Skeletal muscle tissue (tissue), 4 donors: ENCODE results near the gene SNX27. TPM values are rescaled to one million over a fixed set of nuclear protein-coding genes. Genes with fewer than 3 reads are reported as not detected.

Experiments
- H3K27ac ChIP-seq: one replicate; pipeline ENCODE4 v1.7.0; 2013; ENCODE audit warnings: mild to moderate bottlenecking, low read depth, low read length, inconsistent platforms
- H3K27me3 ChIP-seq, 3 donors: one replicate each; pipeline ENCODE4 v1.7.0; 2013; ENCODE audit warnings: low read length in 3 of 3; ENCODE audit not compliant: control insufficient read depth in 3 of 3, insufficient read depth in 3 of 3
- H3K36me3 ChIP-seq, 3 donors: one replicate each; pipeline ENCODE4 v1.7.0; 2013; ENCODE audit warnings: low read length in 3 of 3; ENCODE audit not compliant: control insufficient read depth in 3 of 3, insufficient read depth in 3 of 3
- H3K4me1 ChIP-seq, 3 donors: one replicate each; pipeline ENCODE4 v1.7.0; 2013; ENCODE audit warnings: low read length in 3 of 3, mild to moderate bottlenecking in 3 of 3; ENCODE audit not compliant: control insufficient read depth in 3 of 3, insufficient read depth in 3 of 3
- H3K4me3 ChIP-seq, 3 donors: one replicate each; pipeline ENCODE4 v1.7.0; 2013; ENCODE audit warnings: low read length in 3 of 3
- H3K9ac ChIP-seq, 3 donors: one replicate each; pipeline ENCODE4 v1.7.0; 2013; ENCODE audit warnings: low read length in 3 of 3, mild to moderate bottlenecking in 3 of 3, moderate library complexity in 2 of 3, low read depth in 1 of 3
- H3K9me3 ChIP-seq, 3 donors: one replicate each; pipeline ENCODE4 v1.7.0; 2013; ENCODE audit warnings: low read length in 3 of 3; ENCODE audit not compliant: control insufficient read depth in 3 of 3
- total RNA-seq: library from RNA; depleted of rRNA; stranded (reverse); fragments of >200 nt; gene quantifications from one replicate; pipeline ENCODE4 v1.2.3, GENCODE V29; 2014
- donor health status: Osteomylitis.

The SNX27 gene
- total RNA-seq, 1 donor from 2014 or later: 36.0 TPM

DNA sequence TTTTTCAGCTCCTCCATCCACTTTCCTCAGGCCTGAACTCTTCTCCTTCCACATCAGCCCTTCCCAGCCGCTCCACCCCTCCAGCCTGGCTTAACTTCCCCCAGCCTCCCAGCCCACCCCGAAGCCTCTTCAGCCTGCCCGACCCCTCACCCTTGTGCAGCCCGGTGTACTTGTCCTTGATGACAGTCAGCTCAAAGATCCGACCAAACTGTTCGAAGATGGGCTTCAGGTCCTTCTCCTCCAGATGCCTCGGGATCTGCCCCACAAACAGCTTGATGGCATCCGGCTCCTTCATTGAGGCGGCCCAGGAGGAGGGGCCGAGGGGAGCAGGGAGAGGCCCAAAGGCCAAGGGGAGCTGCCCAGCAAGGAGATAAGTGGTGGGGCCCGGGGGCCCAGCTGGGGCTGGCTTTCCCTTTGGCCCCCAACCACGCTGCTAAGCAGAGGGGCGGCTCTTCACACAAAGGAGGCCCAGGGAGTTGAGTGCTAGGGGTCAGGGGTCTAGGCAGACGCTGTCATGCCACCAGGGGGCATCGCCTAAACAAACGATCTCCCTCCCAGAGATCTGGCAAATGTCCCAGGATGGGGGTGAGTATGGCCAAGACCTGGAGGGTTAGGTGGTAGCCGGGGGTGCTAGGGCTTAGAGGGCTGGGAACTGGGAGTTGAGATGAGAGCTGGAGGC, 104.0 kb downstream of the SNX27 start:
- Histone ChIP-seq H3K9ac (no peak overlapping the region), H3K4me1 (peaks cover 6 to 13% (median 11%) of the 10 kb centered on the region in 3 donors), H3K36me3 (no peaks in the 10 kb centered on the region), H3K9me3 (no peaks in the 10 kb centered on the region), H3K27ac (no peak overlapping the region), H3K4me3 (no peak overlapping the region), H3K27me3 (peaks cover 26 to 36% (median 36%) of the 10 kb centered on the region in 3 donors)

- Histone ChIP-seq H3K4me1 (peaks cover 7 to 13% (median 13%) of the 10 kb centered on the region in 3 donors), H3K4me3 (no peak overlapping the region), H3K27me3 (peaks cover 26 to 31% (median 30%) of the 10 kb centered on the region in 3 donors), H3K36me3 (no peaks in the 10 kb centered on the region), H3K27ac (no peak overlapping the region), H3K9ac (no peak overlapping the region), H3K9me3 (no peaks in the 10 kb centered on the region)
These were observed 104.5 kb downstream of the SNX27 start for GRCh38 chr1:151716405-151716762.

DNA sequence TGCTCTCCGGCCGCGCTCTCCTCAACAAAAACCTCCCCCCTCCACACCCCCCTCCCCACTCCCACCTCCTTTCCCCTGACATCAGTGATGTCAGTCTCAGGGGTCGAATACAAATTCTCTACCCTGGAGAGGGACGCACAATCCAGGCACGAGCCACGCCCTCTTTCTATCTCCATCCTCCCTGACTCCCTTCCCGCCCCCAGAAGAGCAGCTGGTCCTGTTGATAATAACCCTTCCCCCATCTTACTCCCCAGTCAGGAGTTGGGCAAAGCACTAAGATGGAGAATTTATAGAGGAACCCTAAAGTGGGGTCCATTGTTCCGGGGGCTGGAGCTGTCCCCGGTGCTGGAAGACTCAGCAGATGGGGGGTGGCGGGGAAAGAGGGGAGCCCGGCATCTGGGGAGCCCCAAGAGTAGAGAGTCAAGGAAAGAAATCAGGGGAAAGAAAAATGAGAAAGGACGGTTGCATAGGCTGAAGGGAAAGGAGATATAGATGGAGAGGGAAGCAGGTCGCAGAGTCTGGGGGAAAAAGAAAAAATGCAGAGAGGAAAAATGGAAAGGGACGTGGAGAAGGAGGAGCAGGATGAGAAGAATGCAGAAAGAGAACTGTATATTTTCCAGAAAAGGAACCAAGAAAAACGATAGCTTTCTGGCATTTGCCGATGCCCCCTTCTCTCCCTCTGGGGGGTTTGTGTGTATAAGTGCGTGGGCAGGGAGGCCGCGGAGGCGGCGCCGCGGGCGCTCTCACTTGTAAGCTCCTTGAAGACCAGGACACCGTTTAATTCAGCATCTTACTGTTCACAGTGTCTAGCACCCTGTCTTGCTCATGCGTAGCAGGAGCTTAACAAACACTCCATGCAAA, 105.2 kb downstream of the SNX27 start, which contains the start of gene CELF3:
TSS of gene CELF3 (minus strand) at position 33 of the 861 bp plus-strand sequence. CDS start 783 bp downstream, outside the sequence.
- H3K27me3 ChIP-seq: peaks cover 24 to 30% (median 26%) of the 10 kb centered on the region in 3 donors
- no peak within 1 kb of the TSS for H3K9ac ChIP-seq
- no peak within 1 kb of the TSS for H3K27ac ChIP-seq
- no peaks in the 10 kb centered on the region for H3K36me3 ChIP-seq
- H3K9me3 ChIP-seq: no peaks in the 10 kb centered on the region
- peak within 1 kb of the TSS in 1 of 3 donors; percentile 14 for H3K4me3 ChIP-seq
- H3K4me1 ChIP-seq: peaks cover 13 to 19% (median 19%) of the 10 kb centered on the region in 3 donors

DNA sequence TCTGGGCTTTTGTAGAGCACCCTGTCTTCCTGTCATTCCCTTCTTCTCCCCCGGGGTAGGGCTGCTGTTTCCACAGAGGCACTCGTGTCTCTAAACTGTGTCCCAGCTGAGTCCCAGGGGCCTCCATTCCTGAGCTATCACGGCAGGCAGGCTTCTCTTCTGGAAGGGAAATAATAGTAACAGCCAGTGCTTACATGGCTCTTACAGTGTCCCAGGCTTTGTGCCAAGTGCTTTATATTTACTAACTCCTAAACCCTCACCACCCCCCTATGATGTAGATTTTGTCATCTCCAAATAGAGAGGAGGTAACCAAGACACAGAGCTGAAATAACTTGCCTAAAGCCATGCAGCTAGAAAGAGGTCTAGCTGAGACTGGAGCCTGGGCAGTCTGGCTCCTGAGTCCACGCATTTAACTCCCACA, 106.2 kb downstream of the SNX27 start:
- Histone ChIP-seq H3K4me1 (peaks cover 13 to 22% (median 19%) of the 10 kb centered on the region in 3 donors), H3K36me3 (no peaks in the 10 kb centered on the region), H3K27ac (no peak overlapping the region), H3K27me3 (peaks cover 24 to 26% (median 26%) of the 10 kb centered on the region in 3 donors), H3K9ac (no peak overlapping the region), H3K4me3 (no peak overlapping the region), H3K9me3 (no peaks in the 10 kb centered on the region)

GRCh38 chr1:151718666-151719065, 106.8 kb downstream of the SNX27 start:
- H3K4me3 ChIP-seq: no peak overlapping the region
- no peaks in the 10 kb centered on the region for H3K36me3 ChIP-seq
- H3K9me3 ChIP-seq: no peaks in the 10 kb centered on the region
- peaks cover 21 to 26% (median 24%) of the 10 kb centered on the region in 3 donors for H3K27me3 ChIP-seq
- H3K9ac ChIP-seq: no peak overlapping the region
- no peak overlapping the region for H3K27ac ChIP-seq
- H3K4me1 ChIP-seq: peaks cover 13 to 22% (median 19%) of the 10 kb centered on the region in 3 donors

DNA sequence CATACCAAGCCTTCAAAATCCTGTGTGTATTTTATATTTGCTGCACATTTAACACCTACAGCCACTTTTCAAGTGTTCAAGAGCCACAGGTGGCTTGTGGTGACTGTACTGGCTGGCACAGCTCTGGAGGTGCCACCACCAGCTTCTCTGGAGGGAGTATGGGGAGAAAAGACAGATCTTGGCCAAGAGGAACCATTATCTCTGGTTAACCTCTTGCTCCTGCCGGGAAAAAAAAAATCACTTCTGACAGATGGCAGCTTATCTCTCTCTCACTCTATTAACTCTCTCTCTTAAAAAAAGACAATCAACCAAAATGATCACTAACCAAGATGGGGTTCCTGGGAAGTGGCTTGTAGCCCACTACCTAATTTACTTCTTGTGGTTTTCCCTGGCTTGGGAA, 108.3 kb downstream of the SNX27 start:
- Histone ChIP-seq H3K36me3 (no peaks in the 10 kb centered on the region), H3K27ac (peak overlapping the region; percentile 89), H3K4me3 (peak overlapping the region; percentile 72 to 83 (median 74)), H3K4me1 (peaks cover 13 to 22% (median 19%) of the 10 kb centered on the region in 3 donors), H3K9ac (peak overlapping the region; percentile 78 to 82 (median 79)), H3K27me3 (peaks cover 14 to 18% (median 16%) of the 10 kb centered on the region in 3 donors), H3K9me3 (no peaks in the 10 kb centered on the region)

GRCh38 chr1:151720554-151720953, 108.7 kb downstream of the SNX27 start:
- Histone ChIP-seq H3K27me3 (peaks cover 12 to 14% (median 14%) of the 10 kb centered on the region in 3 donors), H3K36me3 (no peaks in the 10 kb centered on the region), H3K27ac (peak overlapping the region; percentile 89), H3K4me1 (peaks cover 13 to 22% (median 19%) of the 10 kb centered on the region in 3 donors), H3K9me3 (no peaks in the 10 kb centered on the region), H3K4me3 (peak overlapping the region; percentile 72 to 83 (median 74)), H3K9ac (peak overlapping the region; percentile 78 to 82 (median 79))

GRCh38 chr1:151720974-151721787, 109.3 kb downstream of the SNX27 start, which contains the start of gene RIIAD1:
RIIAD1 (plus strand) TSS chr1:151721522; CDS start chr1:151721537, 15 bp downstream.
- peak within 1 kb of the TSS; percentile 89 for H3K27ac ChIP-seq
- H3K9ac ChIP-seq: peak within 1 kb of the TSS; percentile 78 to 82 (median 79)
- H3K27me3 ChIP-seq: peaks cover 7 to 9% (median 8%) of the 10 kb centered on the region in 3 donors
- H3K9me3 ChIP-seq: no peaks in the 10 kb centered on the region
- H3K4me1 ChIP-seq: peaks cover 13 to 22% (median 19%) of the 10 kb centered on the region in 3 donors
- peak within 1 kb of the TSS; percentile 72 to 83 (median 74) for H3K4me3 ChIP-seq
- H3K36me3 ChIP-seq: no peaks in the 10 kb centered on the region

- H3K4me3 ChIP-seq: peak overlapping the region; percentile 61 to 71 (median 66)
- no peaks in the 10 kb centered on the region for H3K36me3 ChIP-seq
- H3K9me3 ChIP-seq: no peaks in the 10 kb centered on the region
- H3K9ac ChIP-seq: peak overlapping the region in 1 of 3 donors; percentile 55
- peaks cover 13 to 22% (median 19%) of the 10 kb centered on the region in 3 donors for H3K4me1 ChIP-seq
- no peak overlapping the region for H3K27ac ChIP-seq
- H3K27me3 ChIP-seq: peaks cover 3 to 7% (median 5%) of the 10 kb centered on the region in 3 donors
These were observed 110.1 kb downstream of the SNX27 start for GRCh38 chr1:151721788-151722510.
